ENCODE results near the gene RPS26.
"Not testable (repeated sequence)": the region's sequence is repeated elsewhere in the genome, so short reads cannot be mapped to it uniquely, and the experiment has no call there.

The RPS26 gene

GRCh38 chr12:56041552-56042429, at the start of gene RPS26:
Gene RPS26 (plus strand): TSS chr12:56041918. CDS start chr12:56042167, 249 bp downstream.
- peak; percentile 84 for DNase-seq (ENCODE audit: low spot score)

- DNase-seq (ENCODE audit: low spot score) = no peak
These were observed 48.4 kb upstream of the RPS26 start for GRCh38 chr12:55993230-55993853.

GRCh38 chr12:55995366-55995765, 46.4 kb upstream of the RPS26 start:
- DNase-seq (ENCODE audit: low spot score) = no peak

GRCh38 chr12:55996201-55996714, 45.5 kb upstream of the RPS26 start:
- DNase-seq (ENCODE audit: low spot score) = no peak

- DNase-seq (ENCODE audit: low spot score) = peak; percentile 99
These were observed 44.8 kb upstream of the RPS26 start, which contains the start of gene SUOX for GRCh38 chr12:55996715-55997534. Gene SUOX (plus strand): TSS chr12:55997276. CDS start chr12:56002222, 4,946 bp downstream.

- no peak for DNase-seq (ENCODE audit: low spot score)
These were observed 44.2 kb upstream of the RPS26 start for GRCh38 chr12:55997535-55997859.

GRCh38 chr12:55999522-55999921, 42.2 kb upstream of the RPS26 start:
- not testable (repeated sequence) for DNase-seq (ENCODE audit: low spot score)

GRCh38 chr12:55999999-56000540, 41.6 kb upstream of the RPS26 start:
- not testable (repeated sequence) for DNase-seq (ENCODE audit: low spot score)

- DNase-seq (ENCODE audit: low spot score) = peak; percentile 46
These were observed 40.1 kb upstream of the RPS26 start for GRCh38 chr12:56001487-56002100.

- DNase-seq (ENCODE audit: low spot score) = not testable (repeated sequence)
These were observed 38.3 kb upstream of the RPS26 start for GRCh38 chr12:56003376-56003775.

- no peak for DNase-seq (ENCODE audit: low spot score)
These were observed 37.5 kb upstream of the RPS26 start for GRCh38 chr12:56004211-56004610.

GRCh38 chr12:56007564-56008559, 33.9 kb upstream of the RPS26 start:
- DNase-seq (ENCODE audit: low spot score) = peak; percentile 83

- peak; percentile 72 for DNase-seq (ENCODE audit: low spot score)
These were observed 31.6 kb upstream of the RPS26 start for GRCh38 chr12:56010111-56010570.

- DNase-seq (ENCODE audit: low spot score) = no peak
These were observed 30.1 kb upstream of the RPS26 start for GRCh38 chr12:56011509-56012090.

- DNase-seq (ENCODE audit: low spot score) = no peak
These were observed 28.2 kb upstream of the RPS26 start for GRCh38 chr12:56013482-56013881.

GRCh38 chr12:56014205-56014604, 27.5 kb upstream of the RPS26 start:
- no peak for DNase-seq (ENCODE audit: low spot score)

GRCh38 chr12:56017181-56017580, 24.5 kb upstream of the RPS26 start:
- no peak for DNase-seq (ENCODE audit: low spot score)

GRCh38 chr12:56018356-56018755, 23.4 kb upstream of the RPS26 start:
- no peak for DNase-seq (ENCODE audit: low spot score)

- no peak for DNase-seq (ENCODE audit: low spot score)
These were observed 21.1 kb upstream of the RPS26 start, which contains the start of gene IKZF4 for GRCh38 chr12:56020423-56021184. Gene IKZF4 (plus strand): TSS chr12:56021043. CDS start chr12:56021494, 451 bp downstream.
